Esophagus muscularis mucosa (tissue), 4 donors: Measurements from ENCODE around the gene NEURL1B. TPM values are rescaled to one million over a fixed set of nuclear protein-coding genes. Genes with fewer than 3 reads are reported as not detected.
A peak's percentile ranks its signal among the peaks of the same experiment; 100 is the strongest.

ENCODE experiments used
- DNase-seq: peaks from one replicate; pipeline ENCODE4 v3.0.0-alpha.2; 2017; ENCODE audit errors: extremely low spot score
- H3K27ac ChIP-seq, 4 donors: fragments of 200-600 bp; sonication (generic); replicated peaks in 1 of 4; 1 replicate in 3 of 4; 2 replicates in 1 of 4; pipeline ENCODE4 v1.5.1; 2016 to 2019; ENCODE audit warnings: mild to moderate bottlenecking in 1 of 4
- H3K27me3 ChIP-seq, 4 donors: fragments of 200-600 bp; sonication (generic); one replicate each; pipeline versions ENCODE4 v1.5.1 to v1.6.0; 2016 to 2019
- H3K36me3 ChIP-seq, 4 donors: fragments of 200-600 bp; sonication (generic); one replicate each; pipeline ENCODE4 v1.5.1; 2016 to 2019
- H3K4me1 ChIP-seq, 4 donors: fragments of 200-600 bp; sonication (generic); one replicate each; pipeline ENCODE4 v1.5.1; 2016 to 2019
- H3K4me3 ChIP-seq, 4 donors: fragments of 200-600 bp; sonication (generic); 1 replicate in 2 of 4; 2 replicates in 2 of 4; pipeline ENCODE4 v1.5.1; 2016 to 2019; ENCODE audit warnings: mild to moderate bottlenecking in 4 of 4, moderate library complexity in 1 of 4
- H3K9me3 ChIP-seq, 4 donors: fragments of 200-600 bp; sonication (generic); 1 replicate in 3 of 4; 2 replicates in 1 of 4; pipeline ENCODE4 v1.5.1; 2016 to 2019
- CTCF ChIP-seq, 3 experiments: fragments of 200-600 bp in 2 of 3; fragments of 450-650 bp in 1 of 3; sonication (generic) in 2 of 3; IDR thresholded peaks; one replicate each; pipeline ENCODE4 v1.5.1; 2017 to 2019; ENCODE audit warnings: antibody characterized with exemption in 3 of 3, mild to moderate bottlenecking in 2 of 3, moderate library complexity in 1 of 3
- EP300 ChIP-seq: sonication (generic); formaldehyde crosslinking; IDR thresholded peaks from one replicate; pipeline ENCODE4 v1.6.1; 2017; ENCODE audit warnings: antibody characterized with exemption
- POLR2A ChIP-seq: fragments of 450-650 bp; IDR thresholded peaks from one replicate; pipeline ENCODE4 v1.6.1; 2017; ENCODE audit warnings: antibody characterized with exemption, moderate library complexity, mild to moderate bottlenecking, low read depth
- POLR2AphosphoS5 ChIP-seq, 2 donors: sonication (generic); formaldehyde crosslinking; IDR thresholded peaks; one replicate each; pipeline ENCODE4 v1.6.1; 2017; ENCODE audit warnings: antibody characterized with exemption in 2 of 2
- WGBS: methylation state at CpG from one replicate; pipeline ENCODE4 v1.1.5; 2018; 5-methylcytosine and 5-hydroxymethylcytosine counted together
- intact Hi-C: fragments of 100-400 bp; cut with DNase I; formaldehyde crosslinking; loops from one replicate; pipeline ENCODE4 v1.15.1; 2023
- total RNA-seq, 4 donors: library from RNA; depleted of rRNA; stranded (reverse); fragments of >200 nt; gene quantifications; one replicate each; pipeline versions ENCODE4 v1.1.0 to v1.2.1, GENCODE V29; 2016

NEURL1B gene
- total RNA-seq, 4 donors from 2014 or later, result 34.1 to 87.1 (median 60.2) TPM

- intact Hi-C loops, result no loop called here
- Histone ChIP-seq H3K9me3 (peaks cover 0 to 5% (median 0%) of the 10 kb centered on the region in 4 donors), H3K27ac (peak overlapping the region; percentile 86 to 95 (median 90)), H3K4me3 (no peak overlapping the region), H3K4me1 (peaks cover 61 to 86% (median 79%) of the 10 kb centered on the region in 4 donors), H3K36me3 (peaks cover 0 to 6% (median 0%) of the 10 kb centered on the region in 4 donors), H3K27me3 (no peaks in the 10 kb centered on the region)
- WGBS, result 46% methylated on average over 8 of the region's 8 CpGs
- no peak for TF ChIP-seq POLR2AphosphoS5 (IDR thresholded peaks at IDR 0.05)
- no peak for TF ChIP-seq CTCF (IDR thresholded peaks at IDR 0.05)
- no peak for TF ChIP-seq POLR2A
- no peak for TF ChIP-seq EP300
- DNase-seq, result no peak
Measured at GRCh38 chr5:172658391-172658790, 17.3 kb downstream of the NEURL1B start.

GRCh38 chr5:172658961-172659501 is 18.0 kb downstream of the NEURL1B start:
- Histone ChIP-seq H3K36me3 (peaks cover 0 to 6% (median 0%) of the 10 kb centered on the region in 4 donors), H3K4me3 (no peak overlapping the region), H3K27ac (peak overlapping the region; percentile 86 to 95 (median 90)), H3K9me3 (peaks cover 0 to 5% (median 0%) of the 10 kb centered on the region in 4 donors), H3K4me1 (peaks cover 67 to 92% (median 84%) of the 10 kb centered on the region in 4 donors), H3K27me3 (no peaks in the 10 kb centered on the region)
- DNase-seq, result no peak
- WGBS, result 16% methylated on average over 5 of the region's 7 CpGs
- intact Hi-C loops, result no loop called here
- TF ChIP-seq CTCF (IDR thresholded peaks at IDR 0.05), result no peak
- no peak for TF ChIP-seq EP300
- peak in 1 of 2 donors; percentile 16 for TF ChIP-seq POLR2AphosphoS5 (IDR thresholded peaks at IDR 0.05)
- TF ChIP-seq POLR2A, result no peak

- peaks cover 0 to 5% (median 0%) of the 10 kb centered on the region in 4 donors for H3K9me3 ChIP-seq
- peaks cover 0 to 6% (median 0%) of the 10 kb centered on the region in 4 donors for H3K36me3 ChIP-seq
- peak overlapping the region; percentile 86 to 95 (median 90) for H3K27ac ChIP-seq
- peaks cover 72 to 96% (median 86%) of the 10 kb centered on the region in 4 donors for H3K4me1 ChIP-seq
- no peaks in the 10 kb centered on the region for H3K27me3 ChIP-seq
- no peak for TF ChIP-seq CTCF (IDR thresholded peaks at IDR 0.05)
- no peak for TF ChIP-seq EP300
- no peak for TF ChIP-seq POLR2A
- TF ChIP-seq POLR2AphosphoS5 (IDR thresholded peaks at IDR 0.05), result no peak
- H3K4me3 ChIP-seq, result no peak overlapping the region
- no peak for DNase-seq
- intact Hi-C loops, result no loop called here
Measured at GRCh38 chr5:172659570-172659908, 18.5 kb downstream of the NEURL1B start.

- WGBS, result 13% methylated on average over 10 of the region's 18 CpGs
- Histone ChIP-seq H3K27me3 (no peaks in the 10 kb centered on the region), H3K36me3 (peaks cover 0 to 5% (median 0%) of the 10 kb centered on the region in 4 donors), H3K9me3 (peaks cover 0 to 2% (median 0%) of the 10 kb centered on the region in 4 donors), H3K27ac (peak overlapping the region; percentile 86 to 95 (median 90)), H3K4me3 (peak overlapping the region in 1 of 4 donors; percentile 8), H3K4me1 (peaks cover 77 to 96% (median 89%) of the 10 kb centered on the region in 4 donors)
- no peak for TF ChIP-seq EP300
- peak; percentile 76 to 90 for TF ChIP-seq POLR2AphosphoS5 (IDR thresholded peaks at IDR 0.05)
- peak in 1 of 3 experiments; percentile 11 for TF ChIP-seq CTCF (IDR thresholded peaks at IDR 0.05)
- intact Hi-C loops, result no loop called here
- peak; percentile 98 for DNase-seq
Measured at GRCh38 chr5:172659909-172660628, 19.0 kb downstream of the NEURL1B start.
